ENCODE measurements around the gene PCLAF.

DNA sequence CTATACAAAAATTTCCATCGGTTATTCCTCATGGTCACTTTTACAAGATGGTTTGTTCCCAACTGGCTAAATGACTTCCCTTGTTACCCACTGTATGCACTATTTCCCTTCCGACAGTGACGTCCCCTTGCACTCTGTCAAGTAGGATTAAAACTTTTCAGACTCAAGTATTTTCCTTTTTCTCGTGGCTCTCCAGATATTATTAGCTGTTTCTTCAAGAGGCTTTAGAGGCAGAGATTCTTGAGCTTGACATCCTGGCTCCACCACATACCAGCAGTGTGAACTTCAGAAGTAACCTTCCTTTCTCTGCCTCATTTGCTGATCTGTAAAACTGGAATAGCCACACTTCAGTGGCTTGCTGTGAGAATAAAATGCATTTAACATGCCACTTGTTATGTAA lies 39.3 kb downstream of the PCLAF start:
- TF ChIP-seq, protein P1, sequence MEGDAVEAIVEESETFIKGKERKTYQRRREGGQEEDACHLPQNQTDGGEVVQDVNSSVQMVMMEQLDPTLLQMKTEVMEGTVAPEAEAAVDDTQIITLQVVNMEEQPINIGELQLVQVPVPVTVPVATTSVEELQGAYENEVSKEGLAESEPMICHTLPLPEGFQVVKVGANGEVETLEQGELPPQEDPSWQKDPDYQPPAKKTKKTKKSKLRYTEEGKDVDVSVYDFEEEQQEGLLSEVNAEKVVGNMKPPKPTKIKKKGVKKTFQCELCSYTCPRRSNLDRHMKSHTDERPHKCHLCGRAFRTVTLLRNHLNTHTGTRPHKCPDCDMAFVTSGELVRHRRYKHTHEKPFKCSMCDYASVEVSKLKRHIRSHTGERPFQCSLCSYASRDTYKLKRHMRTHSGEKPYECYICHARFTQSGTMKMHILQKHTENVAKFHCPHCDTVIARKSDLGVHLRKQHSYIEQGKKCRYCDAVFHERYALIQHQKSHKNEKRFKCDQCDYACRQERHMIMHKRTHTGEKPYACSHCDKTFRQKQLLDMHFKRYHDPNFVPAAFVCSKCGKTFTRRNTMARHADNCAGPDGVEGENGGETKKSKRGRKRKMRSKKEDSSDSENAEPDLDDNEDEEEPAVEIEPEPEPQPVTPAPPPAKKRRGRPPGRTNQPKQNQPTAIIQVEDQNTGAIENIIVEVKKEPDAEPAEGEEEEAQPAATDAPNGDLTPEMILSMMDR (optimal IDR thresholded peaks at IDR 0.05 in 1 of 3, IDR thresholded peaks at IDR 0.05 in 1 of 3, conservative IDR thresholded peaks at IDR 0.05 in 1 of 3; ENCODE audit: extremely low read depth in 1 of 3, insufficient read depth in 2 of 3, low read length in 3 of 3) = no peak
- no peak for TF ChIP-seq EZH2 (IDR thresholded peaks at IDR 0.05; ENCODE audit: low read length)

Measured in keratinocyte (primary cell).